OCI-LY7 (cell line): ENCODE data around the gene ELFN1.

Experiments used
- CTCF ChIP-seq: fragments of 200-600 bp; sonication (generic); conservative IDR thresholded peaks from 2 replicates; pipeline ENCODE4 v1.5.1; 2014; ENCODE audit warnings: mild to moderate bottlenecking, antibody characterized with exemption, low read length, moderate library complexity, mixed read lengths
- EZH2phosphoT487 ChIP-seq: fragments of 200-600 bp; sonication (generic); IDR thresholded peaks from 2 replicates; pipeline ENCODE4 v1.6.1; 2018; ENCODE audit warnings: low read depth, borderline replicate concordance, mild to moderate bottlenecking, mixed run types, antibody characterized with exemption, low read length, moderate library complexity, mixed read lengths

GRCh38 chr7:1752771-1753563 is 82.9 kb downstream of the ELFN1 start:
- no peak for TF ChIP-seq CTCF
- TF ChIP-seq EZH2phosphoT487, result no peak
